Prostate gland (tissue), 2 donors: Measurements from ENCODE around the gene ZBTB44. TPM values are rescaled to one million over a fixed set of nuclear protein-coding genes. Genes with fewer than 3 reads are reported as not detected.

Experiments
- DNase-seq: peaks from one replicate; pipeline ENCODE4 v3.0.0-alpha.2; 2019; ENCODE audit warnings: low spot score
- H3K27ac ChIP-seq, 2 donors: fragments of 200-600 bp; sonication (generic); 2 replicates each; pipeline ENCODE4 v1.5.1; 2017 to 2019
- H3K27me3 ChIP-seq: fragments of 200-600 bp; sonication (generic); replicated peaks from 2 replicates; pipeline ENCODE4 v1.5.1; 2019; ENCODE audit not compliant: insufficient read depth
- H3K36me3 ChIP-seq, 2 donors: fragments of 200-600 bp; sonication (generic); 1 replicate in 1 of 2; 2 replicates in 1 of 2; pipeline versions ENCODE4 v1.5.1 to v1.8.1; 2017 to 2019
- H3K4me1 ChIP-seq: fragments of 200-600 bp; sonication (generic); replicated peaks from 2 replicates; pipeline ENCODE4 v1.5.1; 2019
- H3K4me3 ChIP-seq, 2 donors: fragments of 200-600 bp; sonication (generic); 2 replicates each; pipeline ENCODE4 v1.5.1; 2017 to 2019
- H3K9me3 ChIP-seq: fragments of 200-600 bp; sonication (generic); 2 replicates; pipeline ENCODE4 v1.5.1; 2017
- POLR2A ChIP-seq: fragments of 450-650 bp; IDR thresholded peaks from one replicate; pipeline ENCODE4 v1.6.1; 2016; ENCODE audit warnings: antibody characterized with exemption, mild to moderate bottlenecking
- POLR2AphosphoS5 ChIP-seq: sonication (generic); formaldehyde crosslinking; IDR thresholded peaks from one replicate; pipeline ENCODE4 v1.6.1; 2017; ENCODE audit warnings: antibody characterized with exemption
- WGBS: methylation state at CpG from one replicate; pipeline ENCODE4 v1.1.5; 2018; 5-methylcytosine and 5-hydroxymethylcytosine counted together
- intact Hi-C: fragments of 100-400 bp; cut with DNase I; formaldehyde crosslinking; loops from one replicate; pipeline ENCODE4 v1.14.2; 2022
- total RNA-seq, 2 donors: library from RNA; depleted of rRNA; stranded (reverse); fragments of >200 nt; gene quantifications; one replicate each; pipeline ENCODE4 v1.1.0, GENCODE V29; 2016
- TF ChIP-seq, protein P1 (sequence below), 4 experiments: fragments of 200-600 bp in 2 of 4; fragments of 450-650 bp in 2 of 4; sonication (generic) in 2 of 4; IDR thresholded peaks; 1 replicate in 3 of 4; 2 replicates in 1 of 4; pipeline ENCODE4 v1.5.1; 2016 to 2019; ENCODE audit warnings: antibody characterized with exemption in 4 of 4, mild to moderate bottlenecking in 2 of 4, moderate library complexity in 2 of 4

The ZBTB44 gene
- total RNA-seq, 2 donors from 2014 or later, result 35.9 to 80.3 TPM

DNA sequence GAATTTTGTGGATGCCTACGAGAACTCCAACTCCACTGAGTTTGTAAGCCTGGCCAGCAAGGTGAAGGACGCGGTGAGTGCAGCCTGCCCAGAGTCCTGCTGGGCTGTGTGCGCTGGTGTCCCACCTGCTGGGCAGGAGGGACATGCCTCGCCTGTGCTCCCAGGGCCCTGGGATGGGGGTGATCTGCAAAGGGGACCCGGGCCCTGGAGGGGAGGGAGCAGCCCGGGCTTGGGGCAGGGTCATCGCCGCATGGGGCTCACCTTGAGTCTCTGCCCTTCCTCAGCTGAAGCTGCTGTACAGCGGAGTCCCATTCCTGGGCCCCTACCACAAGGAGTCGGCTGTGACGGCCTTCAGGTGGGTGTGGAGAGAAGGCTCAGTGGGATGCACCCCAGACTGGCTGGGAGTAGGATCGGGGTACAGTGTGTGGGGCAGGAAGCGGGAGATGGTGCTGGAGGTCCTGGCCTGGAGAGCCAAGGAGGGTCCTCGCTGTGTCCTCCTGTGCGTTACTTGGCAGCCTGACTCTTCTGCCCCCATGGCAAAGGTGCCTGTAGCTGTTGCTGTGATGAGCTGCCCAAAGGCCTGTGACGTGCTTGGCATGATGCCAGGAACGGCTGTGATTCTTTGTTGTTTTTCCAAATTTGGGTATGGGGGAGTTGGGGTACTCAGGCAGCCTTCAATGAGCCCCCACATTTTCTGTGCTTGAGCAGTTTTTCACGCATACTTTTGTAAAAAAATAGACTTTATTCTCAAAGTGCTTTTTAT lies 126.0 kb downstream of the ZBTB44 start:
- H3K4me1 ChIP-seq, result no peaks in the 10 kb centered on the region
- TF ChIP-seq POLR2AphosphoS5, result no peak
- TF ChIP-seq POLR2A, result no peak
- TF ChIP-seq, protein P1, sequence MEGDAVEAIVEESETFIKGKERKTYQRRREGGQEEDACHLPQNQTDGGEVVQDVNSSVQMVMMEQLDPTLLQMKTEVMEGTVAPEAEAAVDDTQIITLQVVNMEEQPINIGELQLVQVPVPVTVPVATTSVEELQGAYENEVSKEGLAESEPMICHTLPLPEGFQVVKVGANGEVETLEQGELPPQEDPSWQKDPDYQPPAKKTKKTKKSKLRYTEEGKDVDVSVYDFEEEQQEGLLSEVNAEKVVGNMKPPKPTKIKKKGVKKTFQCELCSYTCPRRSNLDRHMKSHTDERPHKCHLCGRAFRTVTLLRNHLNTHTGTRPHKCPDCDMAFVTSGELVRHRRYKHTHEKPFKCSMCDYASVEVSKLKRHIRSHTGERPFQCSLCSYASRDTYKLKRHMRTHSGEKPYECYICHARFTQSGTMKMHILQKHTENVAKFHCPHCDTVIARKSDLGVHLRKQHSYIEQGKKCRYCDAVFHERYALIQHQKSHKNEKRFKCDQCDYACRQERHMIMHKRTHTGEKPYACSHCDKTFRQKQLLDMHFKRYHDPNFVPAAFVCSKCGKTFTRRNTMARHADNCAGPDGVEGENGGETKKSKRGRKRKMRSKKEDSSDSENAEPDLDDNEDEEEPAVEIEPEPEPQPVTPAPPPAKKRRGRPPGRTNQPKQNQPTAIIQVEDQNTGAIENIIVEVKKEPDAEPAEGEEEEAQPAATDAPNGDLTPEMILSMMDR (IDR thresholded peaks at IDR 0.05), result no peak
- 87% methylated on average over 18 of the region's 19 CpGs for WGBS
- intact Hi-C loops, result no loop called here
- H3K4me3 ChIP-seq, result no peak overlapping the region
- no peak for DNase-seq
- H3K9me3 ChIP-seq, result no peaks in the 10 kb centered on the region
- no peaks in the 10 kb centered on the region for H3K36me3 ChIP-seq
- no peak overlapping the region for H3K27ac ChIP-seq
- no peaks in the 10 kb centered on the region for H3K27me3 ChIP-seq

DNA sequence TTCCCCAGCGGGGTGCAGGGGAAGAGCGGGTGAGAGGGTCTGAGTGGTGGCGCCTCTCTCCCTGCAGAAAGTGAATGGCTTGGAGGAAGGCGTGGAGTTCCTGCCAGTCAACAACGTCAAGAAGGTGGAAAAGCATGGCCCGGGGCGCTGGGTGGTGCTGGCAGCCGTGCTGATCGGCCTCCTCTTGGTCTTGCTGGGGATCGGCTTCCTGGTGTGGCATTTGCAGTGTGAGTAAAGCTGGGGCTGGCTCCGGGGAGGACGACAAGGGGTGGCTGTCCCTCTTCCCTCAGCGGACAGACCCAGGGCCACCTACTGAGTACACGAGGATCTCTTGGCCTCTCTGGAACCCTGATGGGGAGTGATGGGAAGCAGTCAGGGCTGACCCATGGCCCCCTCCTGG lies 126.7 kb downstream of the ZBTB44 start:
- Histone ChIP-seq H3K27me3 (no peaks in the 10 kb centered on the region), H3K4me1 (no peaks in the 10 kb centered on the region), H3K4me3 (no peak overlapping the region), H3K36me3 (no peaks in the 10 kb centered on the region), H3K9me3 (no peaks in the 10 kb centered on the region), H3K27ac (no peak overlapping the region)
- intact Hi-C loops, result no loop called here
- 88% methylated on average over 14 of the region's 14 CpGs for WGBS
- no peak for TF ChIP-seq POLR2AphosphoS5
- TF ChIP-seq POLR2A, result no peak
- TF ChIP-seq, protein P1 (IDR thresholded peaks at IDR 0.05), result no peak
- DNase-seq, result no peak

DNA sequence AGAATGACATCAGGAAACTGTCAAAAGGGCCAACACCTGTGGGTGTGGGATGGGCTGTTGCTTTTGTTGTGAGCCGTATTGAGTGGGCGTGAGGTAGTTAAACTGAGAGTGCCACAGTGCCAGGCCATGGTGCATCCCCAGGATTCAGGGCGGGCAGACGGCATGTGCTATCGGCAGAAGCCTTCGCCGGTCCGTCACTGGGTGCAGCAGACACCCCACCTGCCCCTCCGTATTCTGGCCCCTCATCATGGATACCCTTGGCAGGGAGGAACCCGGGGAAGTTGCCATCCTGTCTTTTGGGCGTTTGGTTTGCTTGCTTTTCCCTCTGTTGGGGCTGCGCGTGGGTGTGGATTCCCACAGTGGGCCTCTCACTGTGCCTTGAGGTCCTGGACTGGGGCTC lies 127.6 kb downstream of the ZBTB44 start:
- WGBS, result 96% methylated on average over 13 of the region's 13 CpGs
- Histone ChIP-seq H3K4me1 (peaks cover 3% of the 10 kb centered on the region), H3K4me3 (no peak overlapping the region), H3K9me3 (no peaks in the 10 kb centered on the region), H3K36me3 (no peaks in the 10 kb centered on the region), H3K27ac (no peak overlapping the region), H3K27me3 (no peaks in the 10 kb centered on the region)
- intact Hi-C loops, result no loop called here
- TF ChIP-seq POLR2AphosphoS5 (no peak), POLR2A (no peak)
- TF ChIP-seq, protein P1 (IDR thresholded peaks at IDR 0.05), result no peak
- DNase-seq, result no peak

DNA sequence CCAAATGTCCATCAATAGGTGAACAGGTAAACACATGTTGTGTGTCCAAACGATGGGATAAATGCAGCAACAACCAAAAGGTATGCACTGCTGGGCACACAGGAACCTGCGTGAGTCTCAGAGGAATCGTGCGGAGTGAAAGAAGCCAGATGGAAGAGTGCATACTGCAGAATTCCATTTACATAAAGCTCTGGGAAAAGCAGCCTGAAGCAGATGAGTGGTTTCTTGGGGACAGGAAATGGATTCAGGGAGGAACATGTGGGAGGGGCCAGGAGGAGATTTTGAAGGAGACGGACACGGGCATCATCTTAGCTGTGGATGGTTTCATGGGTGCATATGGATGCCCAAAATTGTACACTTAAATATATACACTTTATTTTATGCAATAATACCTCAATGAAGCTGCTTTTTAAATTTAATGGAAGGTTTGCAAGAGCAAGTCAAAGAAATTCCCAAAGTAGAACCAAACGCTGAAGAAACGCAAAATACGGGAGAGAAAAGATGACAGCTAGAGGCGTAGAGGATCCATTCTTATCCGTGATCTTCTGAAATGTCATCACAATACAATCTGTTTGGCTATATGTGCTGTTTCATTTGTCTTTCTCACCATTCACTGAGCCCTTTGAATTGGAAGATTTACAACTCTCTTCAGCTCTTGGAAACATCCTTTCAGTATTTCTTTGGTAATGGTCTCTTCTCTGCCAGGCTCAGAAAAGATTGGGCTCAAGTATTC lies 130.7 kb downstream of the ZBTB44 start:
- intact Hi-C loops, result no loop called here
- WGBS, result 79% methylated on average over 11 of the region's 11 CpGs
- DNase-seq, result no peak
- no peak for TF ChIP-seq POLR2AphosphoS5
- TF ChIP-seq, protein P1 (IDR thresholded peaks at IDR 0.05), result no peak
- TF ChIP-seq POLR2A, result no peak
- Histone ChIP-seq H3K4me3 (no peak overlapping the region), H3K27me3 (no peaks in the 10 kb centered on the region), H3K27ac (no peak overlapping the region), H3K4me1 (peaks cover 9% of the 10 kb centered on the region), H3K9me3 (no peaks in the 10 kb centered on the region), H3K36me3 (no peaks in the 10 kb centered on the region)
